Measurements from ENCODE around the gene ATP8B2. TPM values are rescaled to one million over a fixed set of nuclear protein-coding genes. Genes with fewer than 3 reads are reported as not detected.

ATP8B2 gene
- polyA plus RNA-seq, 1 of the 3 experiments (the other 2 are of a cell fraction), result 50.7 TPM

GRCh38 chr1:154290921-154291320, 34.4 kb upstream of the ATP8B2 start:
- Histone ChIP-seq H3K9me2 (no peaks in the 10 kb centered on the region), H3K4me1 (ENCODE audit: control insufficient read depth in 1 of 2, insufficient read depth in 2 of 2, low read depth in 1 of 2, low read length in 1 of 2) (no peaks in the 10 kb centered on the region), H3K4me3 (ENCODE audit: low read depth in 2 of 2, low read length in 1 of 2) (no peak overlapping the region), H3K79me2 (ENCODE audit: insufficient read depth) (no peaks in the 10 kb centered on the region), H2AFZ (ENCODE audit: low read depth) (no peak overlapping the region), H3K36me3 (replicated peaks in 1 of 2; ENCODE audit: control insufficient read depth in 1 of 2, insufficient read depth in 2 of 2, low read length in 1 of 2) (no peaks in the 10 kb centered on the region), H3K27me3 (ENCODE audit: insufficient read depth) (no peaks in the 10 kb centered on the region), H3F3A (replicated peaks; ENCODE audit: insufficient read depth) (no peaks in the 10 kb centered on the region), H3K9ac (no peak overlapping the region), H3K4me2 (no peak overlapping the region), H3K27ac (ENCODE audit: low read depth in 2 of 2, low read length in 1 of 2) (no peak overlapping the region), H3K9me3 (no peaks in the 10 kb centered on the region), H4K20me1 (ENCODE audit: insufficient read depth) (no peaks in the 10 kb centered on the region)
- ChIA-PET CTCF (interaction anchor here (0.8 to 1.7 kb wide), 6 partner anchors 14 to 760 kb away, joined by 3 to 10 read pairs (median 4); partner anchors contain the start of gene ADAM15), POLR2A (no interaction called here)
- DNase-seq, result no peak
- WGBS (ENCODE audit: low lambda C conversion rate), result 39% methylated on average over 1 of the region's 1 CpG
- no peak for TF ChIP-seq USF1 (IDR thresholded peaks at IDR 0.05; ENCODE audit: borderline replicate concordance, low read depth)
- no peak for TF ChIP-seq REST (IDR thresholded peaks at IDR 0.05; ENCODE audit: low read depth, low read length)
- no peak for TF ChIP-seq GATA2 (CRISPR knock-in tag; IDR thresholded peaks at IDR 0.05)
- TF ChIP-seq JUND (IDR thresholded peaks at IDR 0.05), result no peak
- no peak for TF ChIP-seq CHD2 (IDR thresholded peaks at IDR 0.05; ENCODE audit: low read length, partially characterized antibody)
- TF ChIP-seq FOXJ3 (CRISPR knock-in tag; IDR thresholded peaks at IDR 0.05), result no peak
- TF ChIP-seq RCOR1 (IDR thresholded peaks at IDR 0.05; ENCODE audit: low read length), result no peak
- TF ChIP-seq ZBTB33 (IDR thresholded peaks at IDR 0.05; ENCODE audit: borderline replicate concordance, low read depth), result no peak

- H3K4me2 ChIP-seq, result no peak overlapping the region
- H3K79me2 ChIP-seq (ENCODE audit: insufficient read depth), result no peaks in the 10 kb centered on the region
- no peak overlapping the region for H3K27ac ChIP-seq (ENCODE audit: low read depth in 2 of 2, low read length in 1 of 2)
- H3K9me2 ChIP-seq, result no peaks in the 10 kb centered on the region
- H3F3A ChIP-seq (replicated peaks; ENCODE audit: insufficient read depth), result no peaks in the 10 kb centered on the region
- TF ChIP-seq CHD2 (IDR thresholded peaks at IDR 0.05; ENCODE audit: low read length, partially characterized antibody) (no peak), SIN3A (IDR thresholded peaks at IDR 0.05; ENCODE audit: borderline replicate concordance, low read depth, low read length) (no peak)
- H3K27me3 ChIP-seq (ENCODE audit: insufficient read depth), result no peaks in the 10 kb centered on the region; the same call in 1 of the 2 replicates
- ChIA-PET POLR2A (no interaction called here), CTCF (interaction anchor here (1.3 kb wide), 1 partner anchor 40 kb away, joined by 3 read pairs; no protein-coding TSS in a partner anchor)
- H3K9me3 ChIP-seq, result no peaks in the 10 kb centered on the region
- H3K4me1 ChIP-seq (ENCODE audit: control insufficient read depth in 1 of 2, insufficient read depth in 2 of 2, low read depth in 1 of 2, low read length in 1 of 2), result no peaks in the 10 kb centered on the region
- no peaks in the 10 kb centered on the region for H3K36me3 ChIP-seq (replicated peaks in 1 of 2; ENCODE audit: control insufficient read depth in 1 of 2, insufficient read depth in 2 of 2, low read length in 1 of 2)
- no peak overlapping the region for H3K4me3 ChIP-seq (ENCODE audit: low read depth in 2 of 2, low read length in 1 of 2)
- H4K20me1 ChIP-seq (ENCODE audit: insufficient read depth), result no peaks in the 10 kb centered on the region
- WGBS (ENCODE audit: low lambda C conversion rate), result 27% methylated on average over 8 of the region's 8 CpGs
- DNase-seq, result peak; percentile 34
- H3K9ac ChIP-seq, result no peak overlapping the region
- H2AFZ ChIP-seq (ENCODE audit: low read depth), result no peak overlapping the region
Measured at GRCh38 chr1:154295408-154296235, 29.7 kb upstream of the ATP8B2 start.
